ENCODE results near the gene TREML1. TPM values are rescaled to one million over a fixed set of nuclear protein-coding genes. Genes with fewer than 3 reads are reported as not detected.
A peak's percentile ranks its signal among the peaks of the same experiment; 100 is the strongest.

TREML1 gene, protein sequence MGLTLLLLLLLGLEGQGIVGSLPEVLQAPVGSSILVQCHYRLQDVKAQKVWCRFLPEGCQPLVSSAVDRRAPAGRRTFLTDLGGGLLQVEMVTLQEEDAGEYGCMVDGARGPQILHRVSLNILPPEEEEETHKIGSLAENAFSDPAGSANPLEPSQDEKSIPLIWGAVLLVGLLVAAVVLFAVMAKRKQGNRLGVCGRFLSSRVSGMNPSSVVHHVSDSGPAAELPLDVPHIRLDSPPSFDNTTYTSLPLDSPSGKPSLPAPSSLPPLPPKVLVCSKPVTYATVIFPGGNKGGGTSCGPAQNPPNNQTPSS
- total RNA-seq (2012; rRNA removed) (not detected in 2 replicates), polyA plus RNA-seq (2012; rRNA removed) (not detected in 2 replicates), Bru-seq, nascent RNA (percentile 16 among the genes with signal in this experiment), BruChase-seq, experiment 1, labeled RNA remaining after a 6-hour chase (percentile 15 among the genes with signal in this experiment), BruChase-seq, experiment 2, labeled RNA remaining after a 2-hour chase (not detected)
- polyA plus RNA-seq (2012; cell fraction: cytosol; rRNA removed): not detected in 2 replicates
- not detected in 2 replicates for polyA plus RNA-seq (2012; cell fraction: nucleus; rRNA removed; ENCODE audit: low replicate concordance)
- long read RNA-seq: 0 reads

DNA sequence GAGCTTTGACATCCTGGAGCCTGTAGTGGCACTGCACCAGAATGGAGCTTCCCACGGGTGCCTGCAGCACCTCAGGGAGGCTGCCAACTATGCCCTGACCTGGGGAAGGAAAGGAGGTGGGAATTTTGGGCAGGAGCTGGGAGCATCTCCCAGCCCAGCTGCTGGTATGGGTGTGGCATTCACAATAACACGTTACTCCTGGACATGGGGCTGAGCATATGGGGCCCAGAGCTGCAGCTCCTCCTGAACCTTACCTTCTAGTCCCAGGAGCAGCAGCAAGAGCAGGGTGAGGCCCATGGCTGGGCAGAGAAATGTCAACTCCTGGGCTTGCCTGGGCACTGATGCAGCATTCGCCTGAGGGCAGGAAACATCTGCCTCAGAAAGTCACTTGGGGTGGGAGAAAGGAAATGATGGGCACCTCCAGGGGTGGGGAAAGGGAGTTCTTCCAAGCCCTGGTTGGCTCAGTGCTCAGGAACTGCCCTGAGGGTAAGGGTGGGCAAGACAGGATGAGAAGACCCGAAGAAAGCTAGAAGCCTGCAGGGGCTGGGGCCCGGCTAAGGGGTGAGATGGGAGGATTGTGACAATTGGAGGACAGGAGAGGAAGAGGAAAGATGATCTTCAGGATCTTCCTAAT, at the start of gene TREML1:
TREML1 (minus strand) TSS at position 356 of the 634 bp plus-strand sequence; CDS start at position 297, 59 bp downstream.
- Histone ChIP-seq H3K4ac (ENCODE audit: low read depth, low read length) (no peak within 1 kb of the TSS), H2AFZ (replicated peaks; ENCODE audit: low read length, poor library complexity) (no peak within 1 kb of the TSS), H2BK120ac (ENCODE audit: low read depth, low read length) (no peak within 1 kb of the TSS), H3K23ac (ENCODE audit: low read depth, low read length) (no peak within 1 kb of the TSS), H3K4me3 (ENCODE audit: insufficient read depth, low read depth, low read length) (no peak within 1 kb of the TSS), H4K91ac (ENCODE audit: insufficient read depth, low read depth, low read length) (no peak within 1 kb of the TSS), H2AK5ac (ENCODE audit: low read depth, low read length) (no peak within 1 kb of the TSS), H3K4me1 (ENCODE audit: control insufficient read depth, insufficient read depth, low read length) (peaks cover 1% of the 10 kb centered on the region; the same call in 1 of the 2 replicates), H4K8ac (ENCODE audit: low read depth in 2 of 2, low read length in 2 of 2) (no peak within 1 kb of the TSS), H2BK5ac (ENCODE audit: low read depth, low read length, poor library complexity, severe bottlenecking) (no peak within 1 kb of the TSS), H3K14ac (replicated peaks; ENCODE audit: low read depth, low read length) (no peak within 1 kb of the TSS), H3K18ac (ENCODE audit: low read depth, low read length) (no peak within 1 kb of the TSS), H3K79me1 (ENCODE audit: low read depth in 1 of 2, low read length in 2 of 2) (no peaks in the 10 kb centered on the region), H3K9me3 (ENCODE audit: control insufficient read depth, insufficient read depth, low read length) (no peaks in the 10 kb centered on the region), H2BK15ac (ENCODE audit: low read depth, low read length) (no peak within 1 kb of the TSS), H3K9ac (ENCODE audit: low read depth, low read length) (no peak within 1 kb of the TSS), H3K36me3 (ENCODE audit: control insufficient read depth, insufficient read depth, low read length) (no peaks in the 10 kb centered on the region), H3K4me2 (ENCODE audit: low read depth, low read length) (no peak within 1 kb of the TSS), H4K20me1 (ENCODE audit: insufficient read depth, low read length) (no peaks in the 10 kb centered on the region), H2AK9ac (replicated peaks; ENCODE audit: low read depth, low read length, poor library complexity) (no peak within 1 kb of the TSS), H3K27ac (ENCODE audit: insufficient read depth, low read length) (no peak within 1 kb of the TSS), H2BK20ac (ENCODE audit: low read depth, low read length) (no peak within 1 kb of the TSS), H3K9me1 (ENCODE audit: insufficient read depth, low read length) (no peaks in the 10 kb centered on the region), H3K27me3 (ENCODE audit: control insufficient read depth, insufficient read depth, low read length) (no peaks in the 10 kb centered on the region; the same call in 1 of the 2 replicates), H3K56ac (ENCODE audit: extremely low read depth, insufficient read depth, low read length) (no peak within 1 kb of the TSS), H4K5ac (ENCODE audit: low read depth, low read length) (no peak within 1 kb of the TSS)
- ChIA-PET POLR2A (ENCODE audit: unreplicated experiment) (no interaction called here), CTCF (no interaction called here)
- 62% methylated on average over 2 of the region's 5 CpGs; no CpG with 5 or more reads in 1 of the 2 experiments for WGBS, 2 experiments (ENCODE audit: extremely low coverage in 2 of 2, insufficient read length in 1 of 2)
- no peak for ATAC-seq (ENCODE audit: low read depth)
- dilution Hi-C loops (cut with HindIII; ENCODE audit: low sequenced_read_pairs, unreplicated experiment) (no loop called here), intact Hi-C loops (cut with micrococcal nuclease) (no loop called here), in situ Hi-C loops (cut with MboI; ENCODE audit: low sequenced_read_pairs) (no loop called here)
- no peak for TF ChIP-seq RCOR1 (IDR thresholded peaks at IDR 0.05; ENCODE audit: insufficient replicate concordance, low read length)
- no peak for TF ChIP-seq CHD1 (IDR thresholded peaks at IDR 0.05; ENCODE audit: low read depth, low read length)
- no peak for TF ChIP-seq POLR2A (IDR thresholded peaks at IDR 0.05; ENCODE audit: low read depth, low read length)
- no peak for TF ChIP-seq MAFK (IDR thresholded peaks at IDR 0.05; ENCODE audit: low read depth, low read length)
- TF ChIP-seq NFE2L2 (IDR thresholded peaks at IDR 0.05; ENCODE audit: low read depth, low read length): no peak
- TF ChIP-seq, protein P1, sequence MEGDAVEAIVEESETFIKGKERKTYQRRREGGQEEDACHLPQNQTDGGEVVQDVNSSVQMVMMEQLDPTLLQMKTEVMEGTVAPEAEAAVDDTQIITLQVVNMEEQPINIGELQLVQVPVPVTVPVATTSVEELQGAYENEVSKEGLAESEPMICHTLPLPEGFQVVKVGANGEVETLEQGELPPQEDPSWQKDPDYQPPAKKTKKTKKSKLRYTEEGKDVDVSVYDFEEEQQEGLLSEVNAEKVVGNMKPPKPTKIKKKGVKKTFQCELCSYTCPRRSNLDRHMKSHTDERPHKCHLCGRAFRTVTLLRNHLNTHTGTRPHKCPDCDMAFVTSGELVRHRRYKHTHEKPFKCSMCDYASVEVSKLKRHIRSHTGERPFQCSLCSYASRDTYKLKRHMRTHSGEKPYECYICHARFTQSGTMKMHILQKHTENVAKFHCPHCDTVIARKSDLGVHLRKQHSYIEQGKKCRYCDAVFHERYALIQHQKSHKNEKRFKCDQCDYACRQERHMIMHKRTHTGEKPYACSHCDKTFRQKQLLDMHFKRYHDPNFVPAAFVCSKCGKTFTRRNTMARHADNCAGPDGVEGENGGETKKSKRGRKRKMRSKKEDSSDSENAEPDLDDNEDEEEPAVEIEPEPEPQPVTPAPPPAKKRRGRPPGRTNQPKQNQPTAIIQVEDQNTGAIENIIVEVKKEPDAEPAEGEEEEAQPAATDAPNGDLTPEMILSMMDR (conservative IDR thresholded peaks at IDR 0.05; ENCODE audit: low read depth, low read length): no peak
- TF ChIP-seq, protein P2, sequence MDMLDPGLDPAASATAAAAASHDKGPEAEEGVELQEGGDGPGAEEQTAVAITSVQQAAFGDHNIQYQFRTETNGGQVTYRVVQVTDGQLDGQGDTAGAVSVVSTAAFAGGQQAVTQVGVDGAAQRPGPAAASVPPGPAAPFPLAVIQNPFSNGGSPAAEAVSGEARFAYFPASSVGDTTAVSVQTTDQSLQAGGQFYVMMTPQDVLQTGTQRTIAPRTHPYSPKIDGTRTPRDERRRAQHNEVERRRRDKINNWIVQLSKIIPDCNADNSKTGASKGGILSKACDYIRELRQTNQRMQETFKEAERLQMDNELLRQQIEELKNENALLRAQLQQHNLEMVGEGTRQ (IDR thresholded peaks at IDR 0.05; ENCODE audit: low read depth, low read length): no peak
- no peak for TF ChIP-seq BHLHE40 (IDR thresholded peaks at IDR 0.05; ENCODE audit: low read depth, low read length)
- no peak for TF ChIP-seq RFX5 (IDR thresholded peaks at IDR 0.05; ENCODE audit: low read depth, low read length)
- no peak for TF ChIP-seq RAD21 (IDR thresholded peaks at IDR 0.05; ENCODE audit: low read length)
- no peak for TF ChIP-seq MAZ (IDR thresholded peaks at IDR 0.05; ENCODE audit: borderline replicate concordance, low read depth, low read length)
- TF ChIP-seq MXI1 (IDR thresholded peaks at IDR 0.05; ENCODE audit: borderline replicate concordance, low read depth, low read length): no peak
- TF ChIP-seq FOS (IDR thresholded peaks at IDR 0.05; ENCODE audit: low read depth, low read length): no peak
- DNase-seq: no peak
- no TSS peak for BruUV-seq (replicated peaks)

Data from IMR-90 (cell line).